ENCODE results near the gene BAIAP3. TPM values are rescaled to one million over a fixed set of nuclear protein-coding genes. Genes with fewer than 3 reads are reported as not detected.
A peak's percentile ranks its signal among the peaks of the same experiment; 100 is the strongest.

BAIAP3 gene
- total RNA-seq, 1 donor from 2014 or later: 6.9 TPM

GRCh38 chr16:1362807-1363206 is 29.4 kb downstream of the BAIAP3 start:
- Mint-ChIP-seq H3K27me3 (no peaks in the 10 kb centered on the region), H3K4me3 (no peak overlapping the region), H3K36me3 (peaks cover 3% of the 10 kb centered on the region), H3K9me3 (no peaks in the 10 kb centered on the region), H3K27ac (no peak overlapping the region), H3K4me1 (ENCODE audit: unreplicated experiment) (no peaks in the 10 kb centered on the region)
- TF ChIP-seq, protein P1, sequence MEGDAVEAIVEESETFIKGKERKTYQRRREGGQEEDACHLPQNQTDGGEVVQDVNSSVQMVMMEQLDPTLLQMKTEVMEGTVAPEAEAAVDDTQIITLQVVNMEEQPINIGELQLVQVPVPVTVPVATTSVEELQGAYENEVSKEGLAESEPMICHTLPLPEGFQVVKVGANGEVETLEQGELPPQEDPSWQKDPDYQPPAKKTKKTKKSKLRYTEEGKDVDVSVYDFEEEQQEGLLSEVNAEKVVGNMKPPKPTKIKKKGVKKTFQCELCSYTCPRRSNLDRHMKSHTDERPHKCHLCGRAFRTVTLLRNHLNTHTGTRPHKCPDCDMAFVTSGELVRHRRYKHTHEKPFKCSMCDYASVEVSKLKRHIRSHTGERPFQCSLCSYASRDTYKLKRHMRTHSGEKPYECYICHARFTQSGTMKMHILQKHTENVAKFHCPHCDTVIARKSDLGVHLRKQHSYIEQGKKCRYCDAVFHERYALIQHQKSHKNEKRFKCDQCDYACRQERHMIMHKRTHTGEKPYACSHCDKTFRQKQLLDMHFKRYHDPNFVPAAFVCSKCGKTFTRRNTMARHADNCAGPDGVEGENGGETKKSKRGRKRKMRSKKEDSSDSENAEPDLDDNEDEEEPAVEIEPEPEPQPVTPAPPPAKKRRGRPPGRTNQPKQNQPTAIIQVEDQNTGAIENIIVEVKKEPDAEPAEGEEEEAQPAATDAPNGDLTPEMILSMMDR (conservative IDR thresholded peaks at IDR 0.05): no peak
- no peak for DNase-seq (ENCODE audit: extremely low spot score, unreplicated experiment)

GRCh38 chr16:1363501-1364041 is 30.1 kb downstream of the BAIAP3 start:
- Mint-ChIP-seq H3K36me3 (peaks cover 3% of the 10 kb centered on the region), H3K27ac (no peak overlapping the region), H3K27me3 (no peaks in the 10 kb centered on the region), H3K9me3 (no peaks in the 10 kb centered on the region), H3K4me3 (no peak overlapping the region), H3K4me1 (ENCODE audit: unreplicated experiment) (no peaks in the 10 kb centered on the region)
- no peak for DNase-seq (ENCODE audit: extremely low spot score, unreplicated experiment)
- TF ChIP-seq, protein P1 (conservative IDR thresholded peaks at IDR 0.05): peak; percentile 84

DNA sequence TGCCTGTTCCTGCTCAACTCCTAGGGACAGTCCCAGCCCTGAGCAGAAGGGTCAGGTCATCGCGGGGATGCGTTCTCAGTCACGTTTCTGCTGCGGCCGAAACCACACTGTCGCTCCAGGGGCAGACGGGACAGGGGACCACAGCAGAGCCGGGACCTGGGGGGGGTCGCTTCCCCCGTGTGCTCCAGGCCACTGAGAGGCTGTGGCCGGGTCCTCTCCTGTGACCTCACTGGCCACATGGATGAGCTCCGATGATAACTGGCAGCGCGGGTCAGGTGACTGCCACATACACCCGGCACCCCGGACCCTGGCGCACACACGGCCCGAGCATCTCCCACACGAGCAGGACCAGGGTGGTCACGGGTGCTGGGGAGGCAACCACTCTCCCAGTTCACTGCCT is 31.1 kb downstream of the BAIAP3 start:
- H3K27ac Mint-ChIP-seq: no peak overlapping the region
- peaks cover 3% of the 10 kb centered on the region for H3K36me3 Mint-ChIP-seq
- TF ChIP-seq, protein P1 (conservative IDR thresholded peaks at IDR 0.05): no peak
- no peaks in the 10 kb centered on the region for H3K9me3 Mint-ChIP-seq
- no peaks in the 10 kb centered on the region for H3K4me1 Mint-ChIP-seq (ENCODE audit: unreplicated experiment)
- H3K27me3 Mint-ChIP-seq: no peaks in the 10 kb centered on the region
- H3K4me3 Mint-ChIP-seq: no peak overlapping the region
- no peak for DNase-seq (ENCODE audit: extremely low spot score, unreplicated experiment)

DNA sequence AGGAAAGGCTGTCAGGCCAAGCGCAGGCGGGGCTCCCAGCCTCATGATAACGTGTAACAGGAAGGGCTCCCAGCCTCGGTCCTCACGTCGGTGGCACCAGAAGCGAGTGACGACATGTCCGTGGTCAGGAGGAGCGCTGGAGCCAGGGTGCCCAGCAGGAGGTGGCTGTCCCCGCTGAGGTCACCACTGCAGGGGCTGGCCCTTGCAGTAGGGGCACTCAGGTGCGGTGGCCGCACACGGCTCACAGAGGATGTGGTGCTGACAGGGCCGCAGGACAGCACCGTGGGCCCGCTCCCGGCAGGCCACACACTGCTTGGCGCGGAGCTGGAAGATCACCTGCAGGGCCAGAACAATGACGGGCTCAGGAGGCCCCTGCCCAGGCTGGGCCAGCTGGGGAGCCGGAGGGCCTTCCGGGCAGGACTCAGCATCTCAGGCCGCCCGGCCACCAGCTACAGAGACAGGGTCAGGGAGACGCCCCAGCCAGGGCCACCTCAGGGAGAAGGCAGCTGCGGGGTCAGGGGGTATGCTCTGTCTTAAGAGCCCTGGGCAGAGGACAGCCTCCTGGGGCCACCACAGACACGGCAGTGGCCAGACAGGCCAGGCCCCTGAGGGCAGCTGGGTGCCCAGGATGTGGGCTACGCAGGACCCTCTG is 32.7 kb downstream of the BAIAP3 start:
- Mint-ChIP-seq H3K27ac (no peak overlapping the region), H3K4me1 (ENCODE audit: unreplicated experiment) (no peaks in the 10 kb centered on the region), H3K9me3 (no peaks in the 10 kb centered on the region), H3K4me3 (no peak overlapping the region), H3K27me3 (no peaks in the 10 kb centered on the region), H3K36me3 (peaks cover 3% of the 10 kb centered on the region)
- DNase-seq (ENCODE audit: extremely low spot score, unreplicated experiment): no peak
- TF ChIP-seq, protein P1 (conservative IDR thresholded peaks at IDR 0.05): no peak

- Mint-ChIP-seq H3K4me1 (ENCODE audit: unreplicated experiment) (no peaks in the 10 kb centered on the region), H3K9me3 (no peaks in the 10 kb centered on the region), H3K27ac (no peak overlapping the region), H3K4me3 (no peak overlapping the region), H3K27me3 (no peaks in the 10 kb centered on the region), H3K36me3 (peaks cover 3% of the 10 kb centered on the region)
- no peak for DNase-seq (ENCODE audit: extremely low spot score, unreplicated experiment)
- TF ChIP-seq, protein P1 (conservative IDR thresholded peaks at IDR 0.05): no peak
Measured at GRCh38 chr16:1366712-1367299, 33.4 kb downstream of the BAIAP3 start.
